ENCODE measurements around the gene CFDP1.

CFDP1 gene

GRCh38 chr16:75372236-75372856 is 61.0 kb downstream of the CFDP1 start:
- DNase-seq (ENCODE audit: low spot score): no peak

- DNase-seq (ENCODE audit: low spot score): no peak
Measured at GRCh38 chr16:75371171-75371570, 62.1 kb downstream of the CFDP1 start.

DNA sequence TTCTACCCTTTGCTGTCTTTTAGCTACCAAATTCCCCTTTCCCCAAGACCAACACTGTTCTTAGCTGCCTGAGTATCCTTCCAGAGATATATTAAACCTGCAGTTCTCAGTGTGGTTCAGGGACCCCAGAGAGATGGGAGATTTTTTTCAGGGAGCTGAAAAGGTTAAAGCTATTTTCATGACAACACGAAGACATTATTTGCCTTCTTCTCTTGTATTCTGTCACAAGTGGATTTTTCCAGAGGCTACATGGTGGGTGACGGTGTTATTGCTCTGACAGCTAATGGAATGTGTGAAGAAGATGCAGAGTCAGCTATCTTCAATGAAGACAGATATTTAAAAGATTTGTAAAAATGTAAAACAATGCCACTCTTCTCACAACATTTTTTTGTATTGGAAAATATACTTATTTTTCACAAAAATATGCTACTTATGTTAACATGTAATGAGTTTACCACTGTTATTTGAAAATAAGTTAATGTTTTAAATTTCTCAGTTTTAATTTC is 69.0 kb downstream of the CFDP1 start:
- no peak for DNase-seq (ENCODE audit: low spot score)

DNA sequence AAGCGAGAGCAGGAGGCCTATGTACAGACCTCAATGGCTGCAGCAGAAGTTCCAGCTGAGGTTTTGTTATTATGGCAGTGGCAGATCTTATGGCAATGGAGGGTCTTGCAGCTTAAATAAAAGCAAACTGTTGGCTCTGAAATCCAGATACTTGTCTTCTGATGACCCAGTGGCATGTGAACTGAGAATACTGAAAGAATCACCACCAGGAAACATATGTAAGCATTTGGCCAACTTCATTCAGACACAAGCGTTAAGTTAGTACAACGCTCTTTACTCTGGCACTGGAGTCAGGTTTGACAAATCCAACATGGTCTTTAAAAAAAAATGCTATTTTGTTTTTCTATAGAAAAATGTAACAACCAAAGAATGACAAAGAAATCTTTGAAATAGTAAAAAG is 70.5 kb downstream of the CFDP1 start:
- no peak for DNase-seq (ENCODE audit: low spot score)

- DNase-seq (ENCODE audit: low spot score): no peak
Measured at GRCh38 chr16:75361936-75362335, 71.4 kb downstream of the CFDP1 start.

DNA sequence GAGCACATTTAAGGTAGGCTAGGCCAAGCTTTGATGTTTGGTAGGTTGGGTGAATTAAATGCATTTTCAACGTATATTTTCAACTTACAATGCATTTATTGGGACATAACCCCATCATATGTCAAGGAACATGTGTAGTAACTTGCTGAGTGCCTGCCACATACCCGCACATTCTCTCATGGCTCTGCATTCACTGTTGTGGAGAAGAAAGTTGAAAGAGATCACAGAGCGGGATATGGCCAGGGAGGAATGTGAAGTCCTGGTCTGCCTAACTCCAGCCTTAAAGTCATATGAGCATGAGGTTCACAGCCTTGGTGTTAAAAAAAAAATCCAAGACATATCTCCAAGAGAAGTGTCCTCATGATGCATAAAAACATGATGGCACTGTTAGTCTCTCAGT is 79.1 kb downstream of the CFDP1 start:
- no peak for DNase-seq (ENCODE audit: low spot score)

GRCh38 chr16:75351183-75351582 is 82.1 kb downstream of the CFDP1 start:
- DNase-seq (ENCODE audit: low spot score): no peak

GRCh38 chr16:75345711-75346110 is 87.6 kb downstream of the CFDP1 start:
- no peak for DNase-seq (ENCODE audit: low spot score)

DNA sequence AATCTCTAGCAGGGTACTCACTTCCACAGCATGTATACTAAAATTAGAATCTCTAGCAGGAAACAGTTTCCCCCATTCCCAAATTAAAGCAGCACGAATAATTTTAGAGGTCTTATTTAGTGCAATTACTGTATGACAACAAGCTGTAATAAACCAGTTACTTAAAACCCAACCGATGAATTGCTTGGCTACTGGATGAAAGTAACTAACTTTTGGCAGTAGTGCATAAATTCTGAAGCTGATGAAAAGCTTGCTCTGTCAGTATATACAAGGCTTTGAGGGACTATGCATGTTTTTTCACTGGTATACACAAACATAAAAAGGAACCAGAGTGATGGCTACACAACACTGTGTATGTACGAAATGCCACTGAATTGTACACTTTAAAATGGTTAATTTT is 89.4 kb downstream of the CFDP1 start:
- DNase-seq (ENCODE audit: low spot score): no peak

DNA sequence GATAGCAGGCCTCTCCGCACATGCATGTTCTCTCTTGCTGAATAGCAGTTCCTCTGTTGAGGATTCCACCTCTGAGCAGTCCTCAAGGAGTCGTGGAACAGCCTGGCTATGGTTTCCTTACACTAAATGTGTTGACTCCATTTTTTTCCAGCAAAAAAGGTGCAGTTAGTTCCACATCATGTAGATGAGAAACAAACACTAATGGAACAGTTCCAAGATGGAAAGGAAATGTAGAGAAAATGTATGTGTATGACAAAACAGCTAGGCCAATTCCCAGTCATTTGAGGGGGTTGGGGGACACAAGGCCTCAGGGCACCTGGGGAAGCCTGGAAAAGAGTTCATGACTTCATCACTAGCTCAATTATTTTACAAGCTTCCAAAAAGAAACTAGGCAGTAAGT is 90.0 kb downstream of the CFDP1 start:
- DNase-seq (ENCODE audit: low spot score): no peak

- no peak for DNase-seq (ENCODE audit: low spot score)
Measured at GRCh38 chr16:75342308-75342811, 90.9 kb downstream of the CFDP1 start.

DNA sequence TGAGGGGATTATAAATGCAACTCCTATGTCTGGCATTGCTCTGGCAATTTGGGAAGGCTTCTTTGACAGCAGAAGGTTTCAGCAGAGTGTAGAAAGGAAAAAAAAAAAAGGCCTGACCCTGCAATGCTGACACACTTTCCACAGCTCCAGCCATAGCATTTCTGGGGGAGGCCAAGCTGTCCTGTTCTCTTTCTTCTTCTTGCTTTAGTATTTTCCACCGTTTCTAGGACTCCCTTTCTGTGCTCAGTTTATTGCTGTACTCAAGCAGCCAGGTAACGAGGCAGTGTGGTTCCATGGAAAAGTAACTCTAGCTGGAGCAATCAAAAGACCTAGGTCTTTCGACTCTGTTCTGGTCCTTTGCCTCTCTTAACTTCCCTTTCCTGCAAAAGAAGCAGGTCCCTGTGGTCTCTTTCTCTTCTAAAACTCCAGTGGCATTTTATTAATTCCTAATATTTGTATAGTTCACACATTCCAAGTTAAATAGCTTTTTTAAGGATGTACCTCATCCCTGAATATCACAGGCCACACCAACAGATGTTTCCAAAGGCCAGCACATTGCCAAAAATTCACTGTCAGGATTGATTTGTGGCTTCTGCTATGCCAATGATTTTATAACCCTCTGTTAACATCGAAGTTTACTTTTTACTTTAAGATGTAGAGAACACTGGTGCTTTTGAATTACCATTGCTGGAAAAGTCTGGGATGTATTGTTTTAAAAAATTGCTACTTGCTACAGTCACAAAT is 91.6 kb downstream of the CFDP1 start:
- no peak for DNase-seq (ENCODE audit: low spot score)

GRCh38 chr16:75340741-75341491 is 92.4 kb downstream of the CFDP1 start:
- DNase-seq (ENCODE audit: low spot score): no peak

- no peak for DNase-seq (ENCODE audit: low spot score)
Measured at GRCh38 chr16:75337430-75337829, 95.9 kb downstream of the CFDP1 start.

DNA sequence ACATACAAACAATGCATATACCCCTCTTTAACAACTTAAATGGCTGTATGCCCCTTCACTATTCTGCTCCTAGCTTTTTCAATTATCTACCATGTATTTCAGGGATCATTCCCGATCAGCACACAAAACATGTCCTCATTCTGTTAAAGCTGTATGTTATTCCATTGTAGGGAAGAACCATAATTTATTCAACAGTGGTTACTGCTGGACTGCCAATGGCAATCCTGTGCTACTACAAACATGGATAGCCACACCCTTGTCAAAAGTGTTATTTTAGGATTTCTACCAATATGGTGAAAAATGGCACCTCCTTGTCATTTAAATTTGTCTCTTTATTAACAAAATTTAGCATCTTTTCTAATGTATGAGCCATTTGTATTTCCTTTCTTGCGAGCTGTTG is 96.8 kb downstream of the CFDP1 start:
- no peak for DNase-seq (ENCODE audit: low spot score)

DNA sequence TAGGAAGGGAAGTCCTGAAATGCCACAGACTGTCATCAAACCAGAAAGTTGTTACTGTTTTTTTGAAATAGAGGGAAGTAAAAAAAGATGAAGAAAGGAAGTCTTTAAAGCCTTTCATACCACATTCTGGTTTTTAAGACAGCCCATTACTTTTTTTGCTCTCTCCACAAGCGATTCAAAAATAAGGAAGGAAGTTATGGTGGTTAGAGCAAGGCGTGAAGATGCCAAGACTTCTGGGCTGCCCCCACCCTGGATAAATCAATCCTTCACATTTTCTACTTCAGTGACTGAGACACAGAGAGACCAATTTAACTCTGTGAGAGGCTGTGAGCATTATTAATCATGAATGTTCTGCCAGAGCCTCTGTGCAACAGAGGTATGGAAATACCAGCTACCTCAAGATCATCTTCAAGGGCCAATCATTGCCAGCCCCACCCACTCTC is 99.6 kb downstream of the CFDP1 start:
- no peak for DNase-seq (ENCODE audit: low spot score)

DNA sequence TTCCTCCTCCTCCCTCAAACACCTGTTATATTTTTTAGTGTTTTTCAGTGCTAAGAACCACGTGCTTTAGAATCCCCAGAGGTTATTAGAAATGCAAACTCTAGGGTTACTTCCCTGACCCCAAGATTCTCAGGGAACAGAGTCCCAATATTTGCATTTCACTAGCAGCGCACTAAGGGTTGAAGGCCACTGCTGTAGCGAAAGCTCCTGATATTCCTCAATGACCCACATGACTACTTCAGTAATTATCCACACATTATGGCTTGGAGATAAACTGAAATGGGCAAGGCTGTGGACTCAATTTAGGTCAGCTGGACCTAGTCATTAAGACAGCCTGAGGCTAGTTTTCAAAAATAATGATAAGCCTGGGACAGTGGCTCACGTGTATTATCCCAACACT is 103.4 kb downstream of the CFDP1 start:
- DNase-seq (ENCODE audit: low spot score): no peak

DNA sequence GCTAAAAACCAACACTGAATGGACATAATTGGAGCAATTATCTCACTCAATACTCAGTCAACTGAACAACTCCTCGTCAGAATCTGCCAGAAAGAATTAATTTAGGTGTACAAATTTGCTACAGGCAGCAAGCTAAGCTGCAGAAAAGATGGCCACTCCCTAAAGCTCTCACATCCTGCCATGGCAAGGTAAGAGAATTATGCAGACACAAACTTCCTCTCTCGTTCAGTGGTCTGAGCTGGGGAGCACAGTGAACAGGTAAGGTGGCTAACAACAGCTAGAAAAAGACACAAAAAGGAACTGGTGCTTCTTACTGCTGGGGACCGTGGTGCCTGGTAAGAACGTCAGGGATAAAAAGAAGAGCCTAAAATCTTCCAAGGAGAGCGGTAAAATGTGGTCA is 107.0 kb downstream of the CFDP1 start:
- DNase-seq (ENCODE audit: low spot score): no peak

DNA sequence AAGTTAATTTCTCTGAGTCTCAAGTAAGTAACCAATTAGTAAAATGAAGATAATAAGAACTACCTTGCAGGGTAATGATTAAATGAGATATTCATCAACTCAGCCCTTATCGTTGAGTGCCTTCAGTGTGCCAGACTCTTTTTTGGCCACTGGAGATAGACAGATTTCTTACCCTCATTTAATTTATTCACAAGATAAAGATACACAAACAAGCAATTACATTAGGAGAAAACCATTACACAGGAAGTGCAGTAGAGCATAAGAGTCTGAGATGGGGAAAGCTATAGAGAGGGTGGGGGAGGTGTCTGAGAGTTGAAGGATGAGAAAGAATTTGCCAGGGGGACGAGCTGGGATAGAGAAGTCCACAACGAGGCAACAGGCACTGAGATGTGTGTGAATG is 109.4 kb downstream of the CFDP1 start:
- DNase-seq (ENCODE audit: low spot score): no peak

- DNase-seq (ENCODE audit: low spot score): no peak
Measured at GRCh38 chr16:75323198-75323597, 110.1 kb downstream of the CFDP1 start.

DNA sequence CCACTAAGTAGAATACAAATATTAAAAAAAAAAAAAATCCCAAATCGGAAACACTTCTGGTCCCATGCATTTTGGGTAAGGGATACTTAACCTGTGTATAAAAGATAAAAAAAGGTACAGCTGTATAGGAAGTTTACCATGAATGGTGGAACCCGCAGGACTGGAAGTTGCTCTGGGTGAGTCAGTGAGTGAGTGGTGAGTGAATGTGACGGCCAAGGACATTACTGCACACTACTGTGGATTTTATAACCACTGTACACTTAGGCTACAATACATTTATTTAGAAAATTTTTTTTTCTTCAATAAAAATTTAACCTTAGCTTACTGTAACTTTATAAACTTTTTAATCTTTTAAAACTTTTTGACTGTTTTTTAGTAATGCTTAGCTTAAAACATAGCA is 110.6 kb downstream of the CFDP1 start:
- DNase-seq (ENCODE audit: low spot score): no peak

- DNase-seq (ENCODE audit: low spot score): peak; percentile 87
Measured at GRCh38 chr16:75320435-75320834, 112.9 kb downstream of the CFDP1 start.

Measured in putamen (tissue), 1 donor.